ENCODE data around the gene YIPF7.

Gene YIPF7

DNA sequence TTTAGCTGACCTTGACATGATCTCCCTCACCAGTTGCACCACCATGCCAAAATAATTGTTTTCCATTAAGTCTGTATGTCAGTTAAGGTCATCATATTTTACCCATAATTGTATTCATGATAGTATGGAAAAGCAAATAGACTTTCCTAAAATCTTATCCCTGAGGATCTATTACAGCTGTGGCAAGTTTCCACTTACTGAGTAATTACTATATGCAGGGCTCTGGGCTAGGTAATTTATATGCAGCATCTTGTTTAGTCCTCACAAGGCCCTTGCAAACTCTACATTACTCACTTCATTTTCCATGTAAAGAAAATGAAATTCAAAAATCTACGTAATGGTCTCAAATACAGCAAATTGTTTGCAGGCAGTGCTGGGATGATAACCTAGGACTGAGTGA lies 34.8 kb downstream of the YIPF7 start:
- no peak for DNase-seq

GRCh38 chr4:44583393-44583792 lies 68.0 kb downstream of the YIPF7 start:
- DNase-seq: peak; percentile 4

DNA sequence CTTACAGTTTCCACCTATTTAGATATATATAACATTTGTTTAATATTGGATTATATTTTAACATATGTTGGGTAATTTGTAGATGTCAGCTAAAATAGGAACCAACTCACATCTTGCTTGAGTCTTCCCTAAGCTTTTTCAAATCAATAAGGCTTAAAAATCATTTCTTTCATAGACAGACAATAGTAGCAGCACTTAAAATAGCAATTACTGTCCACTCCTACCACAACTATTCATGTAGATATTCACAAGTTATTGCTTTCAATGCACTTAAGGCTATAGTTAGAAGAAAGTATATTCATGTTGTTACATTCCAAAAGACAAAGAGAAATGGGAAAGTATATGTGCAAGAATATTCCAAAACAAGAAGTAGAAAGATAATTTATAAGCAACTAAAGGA lies 71.2 kb downstream of the YIPF7 start:
- DNase-seq: no peak

DNA sequence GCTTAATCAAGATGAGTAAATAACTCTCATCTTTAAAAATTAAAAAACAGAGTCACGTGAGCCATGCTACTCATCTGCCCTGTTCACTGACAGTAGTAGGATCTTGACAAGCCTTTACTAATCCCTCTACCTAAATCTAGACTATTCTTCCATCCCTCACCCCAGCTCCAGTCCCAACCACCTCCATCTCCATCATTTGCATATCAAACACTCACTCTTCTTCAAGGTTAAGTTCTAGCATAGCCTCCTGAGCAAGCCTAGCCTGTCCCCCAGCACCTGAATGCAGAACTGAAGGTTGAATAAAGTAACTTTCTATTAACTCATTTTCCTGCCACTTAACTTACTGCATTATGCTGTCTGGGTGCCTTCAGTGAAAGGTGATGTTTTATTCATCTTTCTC lies 72.5 kb downstream of the YIPF7 start:
- DNase-seq: no peak

Measured in activated CD4-positive, alpha-beta T cell treated with anti-CD3 and anti-CD28 coated beads, Interleukin-10, Interleukin-2, amounts not matched to agents 100 ng/mL and 50 ng/mL, durations not matched to agents 16 hours and 8 hours (primary cell).